Type B pancreatic cell (in vitro differentiated cells): ENCODE measurements around the gene REELD1. TPM values are rescaled to one million over a fixed set of nuclear protein-coding genes. Genes with fewer than 3 reads are reported as not detected.

Experiments
- DNase-seq: peaks from one replicate; pipeline ENCODE4 v3.0.0; 2021; ENCODE audit warnings: mixed read lengths; ENCODE audit not compliant: unreplicated experiment; ENCODE audit errors: extremely low spot score
- H3K27ac Mint-ChIP-seq: 2 replicates; pipeline ENCODE4 v1.8.0; 2021; ENCODE audit warnings: mild to moderate bottlenecking, mixed read lengths
- H3K27me3 Mint-ChIP-seq: 2 replicates; pipeline ENCODE4 v1.8.0; 2021; ENCODE audit warnings: mixed read lengths
- H3K36me3 Mint-ChIP-seq: 2 replicates; pipeline ENCODE4 v1.8.0; 2021; ENCODE audit warnings: mixed read lengths
- H3K4me1 Mint-ChIP-seq: one replicate; pipeline ENCODE4 v1.8.0; 2021; ENCODE audit warnings: mixed read lengths; ENCODE audit not compliant: unreplicated experiment
- H3K4me3 Mint-ChIP-seq: 2 replicates; pipeline ENCODE4 v1.8.0; 2021; ENCODE audit warnings: mild to moderate bottlenecking, mixed read lengths
- H3K9me3 Mint-ChIP-seq: 2 replicates; pipeline ENCODE4 v1.8.0; 2021; ENCODE audit warnings: mixed read lengths
- CTCF ChIP-seq: fragments of 200-600 bp; sonication (generic); conservative IDR thresholded peaks from 2 replicates; pipeline ENCODE4 v1.5.0; 2021; ENCODE audit warnings: antibody characterized with exemption, mild to moderate bottlenecking
- total RNA-seq: library from RNA; stranded (reverse); gene quantifications from 2 replicates; pipeline ENCODE4 v1.2.1, GENCODE V29; 2021; ENCODE audit warnings: low replicate concordance

The REELD1 gene
- total RNA-seq, 1 donor from 2014 or later: 0.14 TPM

- TF ChIP-seq CTCF: no peak
- H3K4me1 Mint-ChIP-seq: no peaks in the 10 kb centered on the region
- no peaks in the 10 kb centered on the region for H3K27me3 Mint-ChIP-seq
- no peak overlapping the region for H3K4me3 Mint-ChIP-seq
- no peak for DNase-seq
- no peaks in the 10 kb centered on the region for H3K36me3 Mint-ChIP-seq
- no peaks in the 10 kb centered on the region for H3K9me3 Mint-ChIP-seq
- H3K27ac Mint-ChIP-seq: no peak overlapping the region
Measured at GRCh38 chr4:146273204-146273901, 59.0 kb downstream of the REELD1 start.

GRCh38 chr4:146274774-146275173, 60.4 kb downstream of the REELD1 start:
- H3K27ac Mint-ChIP-seq: no peak overlapping the region
- no peaks in the 10 kb centered on the region for H3K9me3 Mint-ChIP-seq

GRCh38 chr4:146275370-146275769, 61.0 kb downstream of the REELD1 start:
- H3K36me3 Mint-ChIP-seq: peaks cover 3% of the 10 kb centered on the region
- TF ChIP-seq CTCF: no peak
- H3K9me3 Mint-ChIP-seq: no peaks in the 10 kb centered on the region
- H3K27me3 Mint-ChIP-seq: no peaks in the 10 kb centered on the region
- no peak overlapping the region for H3K4me3 Mint-ChIP-seq
- no peak for DNase-seq
- no peak overlapping the region for H3K27ac Mint-ChIP-seq
- H3K4me1 Mint-ChIP-seq: peaks cover 5% of the 10 kb centered on the region

More at GRCh38 chr4:146274774-146275173, 60.4 kb downstream of the REELD1 start:
- peaks cover 5% of the 10 kb centered on the region for H3K4me1 Mint-ChIP-seq
- no peak for DNase-seq
- no peak overlapping the region for H3K4me3 Mint-ChIP-seq
- TF ChIP-seq CTCF: no peak
- no peaks in the 10 kb centered on the region for H3K27me3 Mint-ChIP-seq
- H3K36me3 Mint-ChIP-seq: peaks cover 3% of the 10 kb centered on the region

GRCh38 chr4:146278986-146279385, 64.6 kb downstream of the REELD1 start:
- DNase-seq: no peak
- Mint-ChIP-seq H3K9me3 (no peaks in the 10 kb centered on the region), H3K27me3 (no peaks in the 10 kb centered on the region), H3K4me3 (no peak overlapping the region), H3K36me3 (peaks cover 3% of the 10 kb centered on the region), H3K27ac (no peak overlapping the region), H3K4me1 (peaks cover 5% of the 10 kb centered on the region)
- TF ChIP-seq CTCF: no peak

Other genes with a start within 250 kb of the REELD1 start
- gene LSM6, start 38.8 kb upstream of the REELD1 start, total RNA-seq: 38.1 and 41.1 TPM in 2 replicates